PC-9 (cell line): Measurements from ENCODE around the gene SRPK1. TPM values are rescaled to one million over a fixed set of nuclear protein-coding genes. Genes with fewer than 3 reads are reported as not detected.

Source experiments
- BruUV-seq: library from RNA; stranded (reverse); fragments of 400-500 nt; replicated peaks from 2 replicates; lab custom pipeline; 2021; lab: Mats Ljungman, UMichigan
- CTCF ChIA-PET: fragments of 300-600 bp; sonication (Branson Sonifier 250); formaldehyde crosslinking; loops from one replicate; lab custom pipeline; 2022; ENCODE audit warnings: antibody characterized with exemption; lab: Charles Lee
- POLR2A ChIA-PET: fragments of 300-600 bp; sonication (Branson Sonifier 250); formaldehyde crosslinking; loops from one replicate; lab custom pipeline; 2022; ENCODE audit warnings: antibody characterized with exemption; ENCODE audit not compliant: unreplicated experiment; lab: Charles Lee
- DNase-seq, 2 experiments: peaks; one replicate each; pipeline versions ENCODE4 v3.0.0 to v3.0.0-alpha.2; 2015 to 2022; ENCODE audit warnings: mixed read lengths in 1 of 2
- H2AFZ ChIP-seq: fragments of 200-600 bp; sonication (generic); 2 replicates; pipeline ENCODE4 v1.8.1; 2017; ENCODE audit warnings: antibody characterized with exemption
- H3F3A ChIP-seq: fragments of 200-600 bp; sonication (generic); 2 replicates; pipeline ENCODE4 v1.8.1; 2017; ENCODE audit warnings: antibody characterized with exemption, mild to moderate bottlenecking, low read depth; ENCODE audit not compliant: insufficient read depth
- H3K27ac ChIP-seq: fragments of 200-600 bp; sonication (generic); 2 replicates; pipeline ENCODE4 v1.6.1; 2016; ENCODE audit warnings: mixed run types
- H3K27me3 ChIP-seq: fragments of 200-600 bp; sonication (generic); 2 replicates; pipeline ENCODE4 v1.6.1; 2016; ENCODE audit warnings: low read depth, mixed run types; ENCODE audit not compliant: insufficient read depth
- H3K36me3 ChIP-seq: fragments of 200-600 bp; sonication (generic); 2 replicates; pipeline ENCODE4 v1.6.1; 2016; ENCODE audit warnings: low read depth, mixed run types
- H3K4me1 ChIP-seq: fragments of 200-600 bp; sonication (generic); replicated peaks from 2 replicates; pipeline ENCODE4 v1.6.1; 2016; ENCODE audit warnings: mixed run types; ENCODE audit not compliant: insufficient read depth
- H3K4me2 ChIP-seq: fragments of 200-600 bp; sonication (generic); 2 replicates; pipeline ENCODE4 v1.6.1; 2017; ENCODE audit warnings: mixed run types
- H3K4me3 ChIP-seq: fragments of 200-600 bp; sonication (generic); 2 replicates; pipeline ENCODE4 v1.6.1; 2016; ENCODE audit warnings: mixed run types
- H3K79me2 ChIP-seq: fragments of 200-600 bp; sonication (generic); 2 replicates; pipeline ENCODE4 v1.6.1; 2017; ENCODE audit warnings: low read depth, mixed run types
- H3K9me2 ChIP-seq: fragments of 200-600 bp; sonication (generic); 2 replicates; pipeline ENCODE4 v1.8.1; 2017; ENCODE audit warnings: mild to moderate bottlenecking; ENCODE audit not compliant: insufficient read depth
- H3K9me3 ChIP-seq: fragments of 200-600 bp; sonication (generic); 2 replicates; pipeline ENCODE4 v1.8.1; 2016; ENCODE audit warnings: low read depth; ENCODE audit not compliant: insufficient read depth
- H4K20me1 ChIP-seq: fragments of 200-600 bp; sonication (generic); 2 replicates; pipeline ENCODE4 v1.8.1; 2017; ENCODE audit not compliant: insufficient read depth
- CTCF ChIP-seq: fragments of 200-600 bp; sonication (generic); conservative IDR thresholded peaks from 2 replicates; pipeline ENCODE4 v1.6.1; 2017; ENCODE audit warnings: mixed run types, antibody characterized with exemption, mild to moderate bottlenecking, moderate library complexity
- EZH2 ChIP-seq: fragments of 200-600 bp; sonication (generic); IDR thresholded peaks from 2 replicates; pipeline ENCODE4 v1.8.0; 2017; ENCODE audit warnings: antibody characterized with exemption, low read depth
- intact Hi-C: fragments of 100-400 bp; cut with micrococcal nuclease; formaldehyde crosslinking; loops from one replicate; pipeline ENCODE4 v1.10.0; 2022; ENCODE audit not compliant: unreplicated experiment
- total RNA-seq: library from RNA; stranded (reverse); gene quantifications from 2 replicates; pipeline ENCODE4 v1.2.3, GENCODE V29; 2021

The SRPK1 gene
- total RNA-seq, 1 experiment from 2014 or later: 98.7 TPM

- Histone ChIP-seq H3K9me2 (no peaks in the 10 kb centered on the region), H3K4me2 (no peak overlapping the region), H3K27ac (peak overlapping the region; percentile 12; the same call in 1 of the 2 replicates), H4K20me1 (peaks cover 15% of the 10 kb centered on the region), H3K36me3 (peaks cover 65% of the 10 kb centered on the region), H3K9me3 (peaks cover 3% of the 10 kb centered on the region; the same call in 1 of the 2 replicates), H3K4me1 (no peaks in the 10 kb centered on the region), H2AFZ (no peak overlapping the region), H3K79me2 (peaks cover 95% of the 10 kb centered on the region), H3K27me3 (no peaks in the 10 kb centered on the region), H3F3A (peaks cover 15% of the 10 kb centered on the region; the same call in 1 of the 2 replicates), H3K4me3 (no peak overlapping the region)
- CTCF ChIA-PET: no interaction called here
- POLR2A ChIA-PET: no interaction called here
- intact Hi-C loops: no loop called here
- no peak for DNase-seq
- no TSS peak for BruUV-seq
- no peak for TF ChIP-seq EZH2
- TF ChIP-seq CTCF: no peak
These were observed 15.6 kb downstream of the SRPK1 start for GRCh38 chr6:35905141-35905785.

GRCh38 chr6:35903679-35904078 lies 17.2 kb downstream of the SRPK1 start:
- TF ChIP-seq EZH2 (no peak), CTCF (no peak)
- Histone ChIP-seq H3K79me2 (peaks cover 92% of the 10 kb centered on the region), H3K4me2 (no peak overlapping the region), H3K4me3 (no peak overlapping the region), H3K27me3 (no peaks in the 10 kb centered on the region), H4K20me1 (peaks cover 15% of the 10 kb centered on the region), H3K9me3 (no peaks in the 10 kb centered on the region), H3K9me2 (no peaks in the 10 kb centered on the region), H2AFZ (no peak overlapping the region), H3K27ac (no peak overlapping the region), H3F3A (peaks cover 15% of the 10 kb centered on the region; the same call in 1 of the 2 replicates), H3K36me3 (peaks cover 59% of the 10 kb centered on the region), H3K4me1 (no peaks in the 10 kb centered on the region)
- ChIA-PET CTCF (no interaction called here), POLR2A (interaction anchor here (0.6 kb wide), 1 partner anchor 21 kb away, joined by 3 read pairs; no protein-coding TSS in a partner anchor)
- DNase-seq: no peak
- BruUV-seq: no TSS peak
- intact Hi-C loops: no loop called here

- Histone ChIP-seq H2AFZ (no peak overlapping the region), H3K4me1 (peaks cover 10% of the 10 kb centered on the region), H3K4me3 (no peak overlapping the region), H3F3A (peaks cover 13% of the 10 kb centered on the region), H3K36me3 (peaks cover 36% of the 10 kb centered on the region), H3K27ac (no peak overlapping the region), H3K79me2 (peaks cover 92% of the 10 kb centered on the region), H3K4me2 (no peak overlapping the region), H3K9me3 (no peaks in the 10 kb centered on the region), H3K9me2 (no peaks in the 10 kb centered on the region), H4K20me1 (peaks cover 5% of the 10 kb centered on the region), H3K27me3 (no peaks in the 10 kb centered on the region)
- POLR2A ChIA-PET: no interaction called here
- no peak for DNase-seq
- intact Hi-C loops: no loop called here
- CTCF ChIA-PET: no interaction called here
- no TSS peak for BruUV-seq
- TF ChIP-seq CTCF (no peak), EZH2 (no peak)
These were observed 20.4 kb downstream of the SRPK1 start for GRCh38 chr6:35900448-35900847.
